HG02852 (cell line): ENCODE results near the gene DCUN1D3.
"Not testable (repeated sequence)": the region's sequence is repeated elsewhere in the genome, so short reads cannot be mapped to it uniquely, and the experiment has no call there.

ENCODE experiments used
- ATAC-seq: cut with Tn5 transposase; IDR thresholded peaks from one replicate; pipeline ENCODE4 v1.9.1; 2021; ENCODE audit warnings: mild to moderate bottlenecking, moderate library complexity; ENCODE audit not compliant: unreplicated experiment

DCUN1D3 gene, protein sequence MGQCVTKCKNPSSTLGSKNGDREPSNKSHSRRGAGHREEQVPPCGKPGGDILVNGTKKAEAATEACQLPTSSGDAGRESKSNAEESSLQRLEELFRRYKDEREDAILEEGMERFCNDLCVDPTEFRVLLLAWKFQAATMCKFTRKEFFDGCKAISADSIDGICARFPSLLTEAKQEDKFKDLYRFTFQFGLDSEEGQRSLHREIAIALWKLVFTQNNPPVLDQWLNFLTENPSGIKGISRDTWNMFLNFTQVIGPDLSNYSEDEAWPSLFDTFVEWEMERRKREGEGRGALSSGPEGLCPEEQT

GRCh38 chr16:20900299-20901067 is at the start of gene DCUN1D3, which contains the start of gene LYRM1:
DCUN1D3 (minus strand) TSS chr16:20900358; CDS start chr16:20862538, 37,820 bp downstream.
LYRM1 (plus strand) TSS chr16:20900771; CDS start chr16:20915556, 14,785 bp downstream.
- ATAC-seq = peak; percentile 75

GRCh38 chr16:20949660-20950059 is 49.5 kb upstream of the DCUN1D3 start:
- ATAC-seq = no peak

DNA sequence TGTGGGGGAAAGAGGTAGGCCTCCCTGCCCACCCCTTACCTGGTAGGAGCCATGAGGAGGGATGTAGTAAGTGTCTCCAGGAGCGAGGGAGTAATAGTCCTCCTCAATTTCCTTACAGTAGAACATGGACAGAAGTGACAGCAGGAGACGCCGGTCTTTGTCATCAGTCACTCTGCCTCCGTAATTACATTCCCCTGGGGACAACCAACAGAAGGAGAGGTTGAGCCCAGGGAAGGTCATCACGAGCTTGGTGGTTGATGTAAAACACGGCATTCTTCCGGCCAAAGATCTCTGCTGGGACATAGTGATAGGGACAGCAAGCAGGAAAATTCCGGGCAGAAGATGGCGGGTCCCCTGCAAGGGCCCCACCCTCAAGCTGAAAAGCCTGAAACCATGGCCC is 48.3 kb upstream of the DCUN1D3 start:
- no peak for ATAC-seq

- no peak for ATAC-seq
Measured at GRCh38 chr16:20946015-20946629, 46.0 kb upstream of the DCUN1D3 start.

- not testable (repeated sequence) for ATAC-seq
Measured at GRCh38 chr16:20945575-20945875, 45.4 kb upstream of the DCUN1D3 start.

DNA sequence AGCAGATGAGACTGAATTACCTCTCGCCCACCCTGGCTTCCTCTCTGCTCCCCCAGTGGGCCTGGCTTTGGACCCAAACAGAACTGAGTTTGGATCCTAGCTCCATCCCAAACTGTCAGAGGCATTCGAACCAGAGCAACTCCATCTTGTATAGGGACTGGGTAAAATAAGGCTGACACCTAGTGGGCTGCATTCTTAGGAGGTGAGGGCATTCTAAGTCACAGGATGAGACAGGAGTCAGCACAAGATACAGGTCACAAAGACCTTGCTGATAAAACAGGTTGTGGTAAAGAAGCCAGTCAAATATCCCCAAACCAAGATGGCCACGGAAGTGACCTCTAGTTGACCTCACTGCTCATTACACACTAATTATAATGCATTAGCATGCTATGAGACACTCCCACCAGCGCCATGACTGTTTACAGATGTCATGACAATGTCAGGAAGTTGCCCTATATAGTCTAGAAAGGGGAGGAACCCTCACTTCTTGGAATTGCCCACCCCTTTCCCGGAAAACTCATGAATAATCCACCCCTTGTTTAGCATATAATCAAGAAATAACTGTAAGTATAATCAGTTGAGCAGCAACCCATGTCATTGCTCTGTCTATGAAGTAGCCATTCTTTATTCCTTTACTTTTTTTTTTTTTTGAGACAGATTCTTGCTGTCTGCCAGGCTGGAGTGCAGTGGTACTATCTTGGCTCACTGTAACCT is 44.9 kb upstream of the DCUN1D3 start:
- ATAC-seq = no peak

- no peak for ATAC-seq
Measured at GRCh38 chr16:20942256-20942655, 42.1 kb upstream of the DCUN1D3 start.

DNA sequence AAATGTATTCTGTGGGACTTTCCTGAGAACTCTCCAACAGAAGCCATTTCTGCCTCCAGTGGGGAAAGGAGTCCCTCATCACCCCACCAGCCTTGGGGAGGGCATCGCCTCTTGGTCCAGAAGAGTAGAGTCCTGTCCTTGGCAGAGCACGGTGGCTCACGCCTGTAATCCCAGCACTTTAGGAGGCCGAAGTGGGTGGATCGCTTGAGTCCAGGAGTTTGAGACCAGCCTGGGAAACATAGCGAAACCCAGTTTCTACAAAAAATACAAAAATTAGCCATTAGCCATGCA is 41.4 kb upstream of the DCUN1D3 start:
- no peak for ATAC-seq

DNA sequence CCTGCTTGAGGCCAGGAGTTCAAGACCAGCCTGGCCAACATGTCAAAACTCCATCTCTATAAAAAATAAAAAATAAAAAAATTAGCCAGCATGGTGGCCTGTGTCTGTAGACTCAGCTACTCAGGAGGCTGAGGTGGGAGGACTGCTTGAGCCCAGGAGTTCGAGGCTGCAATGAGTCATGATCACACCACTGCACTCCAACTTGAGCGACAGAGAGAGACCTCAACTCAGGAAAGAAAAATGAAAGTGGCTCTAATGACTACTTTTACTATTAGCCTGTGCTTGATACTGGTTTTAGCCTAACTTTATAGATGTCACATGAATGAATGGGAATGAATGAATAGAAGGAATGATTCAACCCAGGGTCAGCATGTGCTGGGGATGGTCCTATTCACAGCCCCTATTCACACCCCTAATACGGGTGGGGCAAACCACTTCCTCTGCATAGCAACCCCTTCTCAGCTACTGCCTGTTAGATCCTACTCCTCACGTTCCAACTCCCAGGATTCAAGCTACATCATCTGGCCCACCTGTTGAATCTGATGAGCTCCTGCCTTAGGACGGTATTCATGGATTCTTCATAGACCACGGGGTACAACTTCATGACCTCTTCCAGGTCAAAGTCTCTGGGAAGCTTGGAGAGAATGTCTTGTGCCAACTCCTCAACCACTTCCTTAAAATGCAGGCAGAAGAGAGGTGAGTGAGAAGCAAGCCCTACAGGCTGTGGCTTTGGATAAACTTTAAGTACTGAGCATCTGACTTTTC is 40.9 kb upstream of the DCUN1D3 start:
- ATAC-seq = no peak

DNA sequence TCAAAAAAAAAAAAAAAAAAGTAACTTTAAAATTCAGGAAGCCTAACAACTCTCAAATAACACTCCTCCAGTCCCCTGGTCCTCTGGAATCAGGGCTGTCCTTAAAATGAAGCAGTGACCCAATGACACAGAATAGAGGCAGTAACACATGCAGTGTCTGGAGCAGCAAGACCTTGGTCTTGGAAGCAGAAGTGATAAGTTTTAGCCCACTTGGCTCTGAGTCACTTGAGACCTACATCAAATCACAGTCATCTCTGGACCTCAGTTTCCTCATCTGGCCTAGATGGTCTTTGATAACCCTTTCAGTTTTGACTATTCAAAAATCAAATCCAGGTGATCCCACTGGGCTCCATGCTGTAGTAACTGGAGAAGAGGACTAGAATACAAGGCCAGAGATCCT is 39.5 kb upstream of the DCUN1D3 start:
- no peak for ATAC-seq

GRCh38 chr16:20938426-20938825 is 38.3 kb upstream of the DCUN1D3 start:
- ATAC-seq = no peak

- ATAC-seq = no peak
Measured at GRCh38 chr16:20937736-20938135, 37.6 kb upstream of the DCUN1D3 start.

DNA sequence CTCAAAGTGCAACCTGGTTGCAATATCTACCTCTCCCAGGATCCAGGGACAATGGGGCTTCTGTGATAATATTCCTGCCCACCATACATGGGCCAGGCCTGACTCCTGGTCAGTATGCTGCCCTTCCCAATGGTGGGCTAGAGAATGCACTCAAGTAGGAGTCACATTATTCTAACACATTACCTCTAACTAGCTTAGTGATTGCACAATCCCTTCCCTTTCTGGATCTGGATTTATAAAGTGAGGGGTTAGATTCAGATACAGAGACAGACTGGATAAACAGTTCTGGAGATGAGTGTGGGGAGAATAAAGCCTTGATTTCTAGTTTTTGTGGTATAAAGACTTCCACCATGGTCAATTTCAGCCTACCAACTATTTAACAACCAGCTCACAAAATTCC is 33.4 kb upstream of the DCUN1D3 start:
- no peak for ATAC-seq

DNA sequence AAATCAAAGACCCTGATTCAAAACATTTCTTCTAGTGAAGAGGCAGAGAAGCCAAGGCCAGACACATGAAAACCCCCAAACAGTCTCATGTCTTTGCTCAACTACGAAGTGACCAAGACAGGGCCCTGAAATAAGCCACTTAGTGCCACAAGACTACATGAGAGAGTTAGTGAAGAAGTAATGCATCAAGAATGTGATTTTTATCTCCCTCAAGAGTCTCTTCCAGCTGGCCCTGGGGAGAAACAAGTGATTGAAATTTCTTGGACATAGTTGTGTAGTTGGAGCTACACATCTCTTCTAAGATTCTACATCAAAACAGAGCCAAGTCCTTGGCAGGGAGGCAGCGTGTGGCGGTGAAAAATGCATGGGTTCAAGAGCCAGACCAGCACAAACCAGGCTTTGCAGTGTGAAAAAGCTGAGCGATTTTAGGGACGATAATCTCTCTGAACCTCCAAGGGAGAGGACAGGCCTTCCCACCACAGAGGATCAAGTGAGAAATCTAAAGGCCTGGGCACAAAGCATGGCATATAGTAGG is 31.0 kb upstream of the DCUN1D3 start:
- no peak for ATAC-seq

DNA sequence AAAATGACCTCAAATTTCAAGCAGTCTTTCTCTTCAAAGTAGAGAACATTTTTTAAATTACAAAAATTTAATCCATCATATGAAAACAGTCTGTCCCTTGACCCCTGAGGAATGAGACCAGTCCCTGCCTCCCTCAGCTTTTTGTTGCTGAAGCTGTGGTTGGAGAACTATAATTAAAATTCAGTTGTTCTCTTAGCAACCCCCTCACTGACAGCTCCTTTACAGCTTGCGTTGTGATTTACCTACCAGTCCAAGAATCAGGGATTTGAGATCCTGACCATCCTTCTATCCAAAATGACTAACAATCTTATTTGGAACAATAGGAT is 30.2 kb upstream of the DCUN1D3 start:
- ATAC-seq = no peak

- ATAC-seq = not testable (repeated sequence)
Measured at GRCh38 chr16:20929676-20930364, 29.7 kb upstream of the DCUN1D3 start.

DNA sequence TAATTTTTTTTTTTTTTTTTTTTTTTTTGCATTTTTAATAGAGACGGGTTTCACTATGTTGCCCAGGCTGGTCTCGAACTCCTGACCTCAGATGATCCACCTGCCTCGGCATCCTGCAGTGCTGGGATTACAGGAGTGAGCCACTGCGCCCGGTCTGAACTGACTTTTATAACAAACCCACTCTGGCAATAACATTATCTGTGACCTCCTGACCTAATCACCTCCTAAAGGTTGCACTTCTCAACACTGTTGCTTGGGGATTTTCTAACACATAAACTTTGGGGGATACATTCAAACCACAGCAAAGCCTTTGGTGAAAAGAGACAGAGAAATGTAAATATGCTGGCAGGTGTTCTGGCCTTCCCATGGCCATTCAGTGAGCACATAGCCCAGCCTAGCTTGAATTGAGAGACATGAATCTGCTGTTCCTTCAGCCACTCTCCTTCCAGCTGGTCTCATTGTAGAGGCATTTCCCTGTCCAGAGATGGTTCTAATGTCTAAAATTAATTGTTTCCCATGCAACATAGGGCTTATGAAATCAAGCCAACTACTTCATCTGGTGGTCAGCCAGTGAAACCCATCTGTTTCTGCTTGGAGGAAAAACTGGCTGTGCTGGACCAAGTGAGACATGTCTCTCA is 28.7 kb upstream of the DCUN1D3 start:
- ATAC-seq = no peak

DNA sequence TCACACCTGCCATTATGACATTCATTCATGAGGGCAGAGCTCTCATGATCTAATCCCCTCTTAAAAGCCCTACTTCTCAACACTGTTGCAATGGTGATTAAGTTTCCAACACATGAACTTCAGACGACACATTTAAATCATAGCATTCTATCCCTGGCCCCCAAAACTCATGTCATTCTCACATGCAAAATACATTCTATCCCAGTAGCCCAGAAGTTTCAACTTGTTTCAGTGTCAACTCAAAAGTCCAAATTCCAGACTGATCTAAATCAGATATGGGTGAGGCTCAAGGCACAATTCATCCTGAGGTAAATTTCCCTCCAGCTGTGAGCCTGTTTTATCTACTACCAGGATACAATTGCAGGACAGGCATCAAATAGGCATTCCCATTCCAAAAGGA is 25.6 kb upstream of the DCUN1D3 start:
- ATAC-seq = no peak

GRCh38 chr16:20923876-20924275 is 23.7 kb upstream of the DCUN1D3 start:
- no peak for ATAC-seq

GRCh38 chr16:20920799-20921198 is 20.6 kb upstream of the DCUN1D3 start:
- ATAC-seq = no peak
